COR-L47 (cell line): ENCODE data around the gene RANBP3.
A peak's percentile ranks its signal among the peaks of the same experiment; 100 is the strongest.

Source experiments
- DNase-seq: peaks from one replicate; lab custom pipeline; 2025; lab: John Stamatoyannopoulos, UW

RANBP3 gene

GRCh38 chr19:5925830-5926427, 52.0 kb downstream of the RANBP3 start:
- DNase-seq, result no peak

GRCh38 chr19:5923356-5923755, 54.6 kb downstream of the RANBP3 start:
- DNase-seq, result no peak

DNA sequence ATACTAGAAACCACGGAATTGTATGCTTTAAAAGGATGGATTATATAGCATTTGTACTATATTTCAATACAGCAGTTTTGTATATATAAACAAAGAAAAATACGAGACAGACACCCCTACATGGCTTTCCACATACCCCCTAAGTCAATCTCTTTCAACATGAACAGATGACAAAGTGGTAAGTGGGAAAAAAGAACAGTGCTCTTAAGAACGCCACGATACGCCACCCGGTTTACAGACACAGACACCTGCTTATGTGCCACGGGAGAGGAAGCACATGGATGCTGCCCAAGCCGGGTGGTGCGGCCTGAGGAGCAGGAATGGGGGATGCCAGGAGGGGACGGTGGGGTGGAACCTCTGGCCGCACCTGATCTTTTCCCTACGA, 55.8 kb downstream of the RANBP3 start:
- no peak for DNase-seq

- DNase-seq, result no peak
These were observed 56.3 kb downstream of the RANBP3 start for GRCh38 chr19:5921516-5922160.

DNA sequence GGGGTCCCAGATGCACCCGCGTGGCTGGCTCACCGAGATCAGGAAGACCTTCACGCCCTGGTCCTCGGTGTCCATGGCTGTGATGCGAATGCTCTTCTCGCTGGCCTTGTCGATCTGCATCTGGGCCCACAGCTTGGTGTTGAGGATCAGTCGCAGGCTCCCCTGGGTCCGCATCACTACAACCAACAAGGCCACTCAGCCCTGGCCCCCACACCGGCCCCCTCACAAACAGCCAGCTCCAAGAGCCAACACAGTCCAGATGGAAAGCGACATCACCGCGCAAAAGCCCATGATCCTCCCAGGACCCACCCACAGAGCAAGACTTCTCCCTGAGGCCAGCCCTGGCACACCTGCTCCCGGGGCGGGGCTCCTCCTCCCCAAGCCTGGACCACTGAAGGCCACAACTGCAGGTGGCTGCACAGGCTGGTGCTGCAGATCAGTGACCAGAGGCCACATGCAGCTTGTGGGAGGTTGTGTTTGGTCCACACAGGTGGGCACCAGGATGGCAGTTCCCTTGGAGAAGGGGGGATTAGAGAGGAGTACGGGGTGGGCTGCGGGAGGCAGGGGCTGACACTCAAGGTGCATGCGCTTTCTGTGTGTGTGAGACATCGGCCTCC, 59.4 kb downstream of the RANBP3 start:
- DNase-seq, result no peak

DNA sequence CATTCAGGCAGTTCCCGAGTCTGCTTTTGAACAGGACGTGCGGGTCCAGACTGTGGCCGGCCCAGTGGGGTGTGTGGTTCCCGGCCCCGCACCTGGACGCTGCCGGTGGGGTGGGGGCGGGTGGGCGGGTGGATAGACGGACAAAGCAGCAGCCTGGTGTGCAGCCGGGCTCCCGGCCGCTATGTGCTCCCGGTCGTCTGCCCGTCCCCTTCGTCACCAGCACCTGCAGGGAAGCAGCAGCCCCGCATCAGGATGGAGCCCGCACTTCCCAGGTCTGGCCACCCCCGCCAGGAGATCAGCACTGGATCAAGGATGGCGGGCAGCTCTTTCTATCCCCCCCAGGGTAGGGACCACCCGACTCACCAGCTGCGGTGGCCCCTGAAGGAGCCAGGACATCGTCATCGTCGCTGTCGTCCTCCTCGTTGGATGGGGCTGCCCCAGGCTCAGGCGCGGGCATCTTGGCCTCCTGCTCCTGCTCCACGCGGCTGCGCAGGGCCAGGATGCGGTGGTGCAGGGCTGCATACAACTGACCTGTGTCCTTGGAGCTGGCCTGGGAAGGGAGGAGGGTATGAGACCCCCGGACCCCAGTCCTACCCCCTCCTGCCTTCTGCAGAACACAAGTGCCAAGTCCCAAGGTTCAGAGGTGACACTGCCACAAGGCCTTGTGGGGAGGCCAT, 60.4 kb downstream of the RANBP3 start:
- no peak for DNase-seq

DNA sequence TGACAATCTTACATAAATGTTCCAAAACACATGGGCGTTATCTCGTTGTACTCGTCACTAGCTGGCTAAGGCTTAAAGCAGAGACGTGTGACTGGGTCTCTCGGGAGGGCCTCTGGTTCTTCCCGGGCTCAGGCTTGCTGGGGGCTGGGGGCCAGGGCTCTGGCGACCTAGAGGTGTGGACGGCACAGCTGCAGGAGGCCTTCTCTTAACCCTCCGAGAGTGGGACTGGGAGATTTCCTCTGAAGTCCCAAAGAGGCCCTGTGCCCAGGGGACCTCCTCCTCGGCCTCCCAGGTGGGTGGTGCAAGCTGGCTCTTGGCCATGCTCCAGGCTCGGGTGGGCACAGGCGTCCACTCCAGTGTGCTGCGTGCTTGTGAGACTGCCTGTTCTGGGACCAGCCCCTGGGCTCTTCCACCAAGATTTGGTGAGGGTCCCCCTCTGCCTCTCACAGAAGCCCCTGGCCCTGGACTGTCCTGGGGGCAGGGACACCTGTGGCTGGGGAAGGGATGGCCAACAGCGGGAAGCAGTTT, 61.7 kb downstream of the RANBP3 start:
- no peak for DNase-seq

DNA sequence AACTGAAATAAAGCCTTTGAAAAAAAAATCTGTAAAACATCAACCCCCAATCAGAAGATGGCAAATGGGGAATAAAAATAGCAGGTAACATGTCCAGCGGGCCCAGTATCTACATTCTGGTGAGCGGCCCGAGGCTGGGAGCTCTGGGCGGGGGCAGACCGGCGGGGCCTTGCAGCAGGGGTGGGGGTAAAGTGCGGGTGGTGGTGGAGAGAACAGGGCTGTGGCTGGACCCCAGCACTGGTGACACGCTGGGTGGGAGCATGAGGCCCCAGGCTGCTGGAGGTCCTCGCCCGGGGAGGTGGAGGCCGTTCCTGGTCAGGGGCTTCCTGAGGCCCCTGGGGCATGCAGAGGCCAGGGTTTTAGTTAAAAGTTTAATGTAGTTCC, 62.2 kb downstream of the RANBP3 start:
- DNase-seq, result no peak

DNA sequence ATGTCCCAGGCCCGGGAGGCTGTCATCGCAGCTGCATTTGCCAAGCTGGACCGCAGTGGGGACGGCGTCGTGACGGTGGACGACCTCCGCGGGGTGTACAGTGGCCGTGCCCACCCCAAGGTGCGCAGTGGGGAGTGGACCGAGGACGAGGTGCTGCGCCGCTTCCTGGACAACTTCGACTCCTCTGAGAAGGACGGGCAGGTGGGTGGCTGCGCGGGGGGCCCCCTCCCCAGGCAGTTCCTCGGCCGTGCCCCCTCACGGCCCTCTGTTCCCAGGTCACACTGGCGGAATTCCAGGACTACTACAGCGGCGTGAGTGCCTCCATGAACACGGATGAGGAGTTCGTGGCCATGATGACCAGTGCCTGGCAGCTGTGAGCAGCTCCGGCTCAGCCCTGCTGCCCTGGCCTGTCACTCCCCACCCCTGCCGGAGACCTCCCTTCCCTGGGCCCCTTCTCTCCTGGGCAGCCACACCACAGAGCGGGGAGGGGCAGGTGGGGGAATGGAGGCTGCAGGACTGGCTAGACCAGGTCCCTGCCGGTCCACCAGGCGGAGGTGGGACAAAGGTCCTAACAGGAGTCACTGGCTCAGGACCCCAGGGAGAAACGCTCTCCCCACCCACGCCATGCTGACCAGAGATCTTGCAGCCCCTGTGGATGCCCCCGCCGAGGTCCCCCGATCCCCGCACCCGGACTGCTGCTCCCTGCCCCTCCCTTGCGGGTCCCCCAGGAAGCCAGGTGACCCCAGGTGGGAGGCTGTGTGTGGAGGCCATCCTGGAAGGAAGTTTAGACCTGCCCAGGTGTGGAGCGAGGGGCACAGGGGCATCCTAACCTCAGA, 62.8 kb downstream of the RANBP3 start:
- DNase-seq, result no peak

DNA sequence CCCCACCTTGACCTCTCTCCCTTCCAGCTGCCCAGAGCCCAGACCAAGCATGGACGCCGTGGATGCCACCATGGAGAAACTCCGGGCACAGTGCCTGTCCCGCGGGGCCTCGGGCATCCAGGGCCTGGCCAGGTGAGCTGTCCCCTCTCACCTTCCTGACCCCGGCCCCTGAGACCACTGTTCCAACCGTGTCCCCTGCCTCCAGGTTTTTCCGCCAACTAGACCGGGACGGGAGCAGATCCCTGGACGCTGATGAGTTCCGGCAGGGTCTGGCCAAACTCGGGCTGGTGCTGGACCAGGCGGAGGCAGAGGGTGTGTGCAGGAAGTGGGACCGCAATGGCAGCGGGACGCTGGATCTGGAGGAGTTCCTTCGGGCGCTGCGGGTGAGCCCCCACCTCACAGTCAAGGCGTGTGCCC, 63.6 kb downstream of the RANBP3 start:
- DNase-seq, result no peak

DNA sequence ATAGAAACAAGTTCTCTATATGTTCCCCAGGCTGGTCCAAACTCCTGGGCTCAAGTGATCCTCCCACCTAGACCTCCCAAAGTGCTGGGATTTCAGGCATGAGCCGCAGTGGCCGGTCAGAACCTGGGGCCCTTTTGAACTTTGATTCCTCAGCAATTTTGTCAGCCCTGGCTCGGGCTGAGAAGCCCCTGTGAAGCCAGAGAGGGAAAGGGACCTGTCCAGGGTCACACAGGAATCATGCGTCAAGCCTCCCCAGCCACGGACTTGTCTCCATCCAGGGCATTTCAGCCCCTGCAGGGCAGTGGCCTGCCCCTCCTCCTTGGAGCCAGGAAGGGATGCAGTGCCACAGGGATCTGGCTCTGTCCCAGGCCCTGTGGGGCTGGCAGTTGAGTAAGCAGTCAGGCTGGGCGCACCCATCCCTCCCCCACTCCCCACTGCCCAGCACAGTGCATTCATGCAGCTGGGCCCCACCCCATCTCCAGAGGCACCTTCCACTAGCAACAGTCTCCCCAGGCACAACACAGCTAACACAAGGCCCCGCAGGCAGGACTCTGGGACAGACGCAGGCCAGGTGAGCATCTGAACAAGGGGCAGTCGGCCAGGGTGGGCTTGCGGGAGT, 64.1 kb downstream of the RANBP3 start, which contains the start of gene CAPS:
Gene CAPS (plus strand): TSS at position 516 of the 619 bp plus-strand sequence. CDS start 153 bp downstream, outside the sequence.
- no peak for DNase-seq

DNA sequence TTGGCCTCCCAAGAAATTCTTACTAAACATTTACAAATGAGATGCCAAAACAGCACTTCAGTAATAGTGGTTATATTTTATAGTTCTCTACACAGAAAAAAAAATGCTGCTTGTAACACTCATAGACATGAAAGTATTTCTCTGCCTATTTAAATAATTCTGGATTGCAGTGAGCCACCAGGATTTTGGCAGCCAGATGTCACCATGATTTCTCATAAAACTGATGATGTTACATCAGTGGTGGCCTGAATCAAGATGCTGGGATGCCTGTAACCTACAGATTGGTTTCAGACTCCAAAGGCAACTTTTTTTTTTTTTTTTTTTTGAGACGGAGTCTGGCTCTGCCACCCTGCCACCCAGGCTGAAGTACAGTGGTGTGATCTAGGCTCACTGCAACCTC, 66.6 kb downstream of the RANBP3 start:
- DNase-seq, result no peak

DNA sequence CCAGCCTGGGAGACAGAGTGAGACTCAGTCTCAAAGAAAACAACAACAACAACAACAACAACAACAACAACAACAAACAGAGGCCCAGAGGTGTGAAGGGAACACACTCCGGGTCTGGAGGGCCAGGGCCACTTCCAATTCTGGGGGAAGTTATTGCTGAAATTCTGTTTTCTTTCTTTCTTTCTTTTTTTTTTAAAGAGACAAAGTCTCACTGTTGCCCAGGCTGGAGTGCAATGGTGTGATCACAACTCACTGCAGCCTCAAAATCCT, 67.4 kb downstream of the RANBP3 start:
- DNase-seq, result no peak

GRCh38 chr19:5908773-5909442, 69.0 kb downstream of the RANBP3 start:
- no peak for DNase-seq

DNA sequence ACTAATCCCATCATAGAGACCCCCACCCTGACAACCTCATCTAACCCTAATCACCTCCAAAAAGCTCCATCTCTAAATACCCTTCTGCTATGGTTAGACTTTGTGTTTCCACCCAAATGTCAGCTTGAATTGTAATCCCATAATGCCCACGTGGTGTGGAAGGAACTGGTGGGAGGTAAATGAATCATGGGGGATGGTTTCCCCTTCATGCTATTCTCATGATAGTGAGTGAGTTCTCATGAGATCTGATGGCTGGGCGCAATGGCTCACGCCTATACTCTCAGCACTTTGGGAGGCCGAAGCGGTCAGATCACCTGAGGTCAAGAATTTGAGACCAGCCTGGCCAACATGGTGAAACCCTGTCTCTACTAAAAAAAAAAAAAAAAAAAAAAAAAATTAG, 70.7 kb downstream of the RANBP3 start:
- no peak for DNase-seq

- DNase-seq, result no peak
These were observed 72.7 kb downstream of the RANBP3 start for GRCh38 chr19:5905114-5905778.

DNA sequence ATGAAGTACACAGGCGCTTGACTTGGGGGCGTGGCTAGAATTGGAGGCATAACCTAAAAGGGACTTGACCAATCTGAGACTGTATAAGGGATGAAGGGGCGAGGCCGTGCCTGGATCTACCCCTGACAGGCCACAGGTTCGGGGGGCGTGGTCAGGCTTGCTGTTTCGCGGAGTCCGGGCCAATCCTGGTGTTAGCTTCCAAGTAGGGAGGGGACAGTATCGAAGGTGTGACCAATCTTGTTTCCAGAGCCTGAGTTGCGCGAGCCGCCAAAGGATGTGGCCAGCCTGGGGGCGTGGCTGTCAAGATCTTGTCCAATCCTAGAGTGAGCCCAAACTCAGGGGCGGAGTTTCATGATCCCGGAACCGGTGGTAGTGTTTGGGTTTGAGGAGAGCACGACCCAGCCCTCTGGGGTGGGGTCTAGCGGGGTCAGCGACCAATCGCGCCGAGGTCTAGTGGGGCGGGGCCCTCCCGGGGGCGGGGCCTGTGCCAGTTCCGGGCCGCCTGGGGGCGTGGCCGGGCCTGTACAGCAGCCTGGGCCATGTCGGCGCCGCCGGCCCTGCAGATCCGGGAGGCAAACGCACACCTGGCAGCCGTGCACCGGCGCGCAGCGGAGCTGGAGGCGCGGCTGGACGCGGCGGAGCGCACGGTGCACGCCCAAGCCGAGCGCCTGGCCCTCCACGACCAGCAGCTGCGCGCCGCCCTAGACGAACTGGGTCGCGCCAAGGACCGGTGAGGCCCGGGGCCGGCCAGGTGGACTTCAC, 73.4 kb downstream of the RANBP3 start, which contains the start of gene VMAC:
Gene VMAC (plus strand): TSS at position 521 of the 762 bp plus-strand sequence. CDS start 19 bp downstream, at position 540.
- DNase-seq, result peak; percentile 100

DNA sequence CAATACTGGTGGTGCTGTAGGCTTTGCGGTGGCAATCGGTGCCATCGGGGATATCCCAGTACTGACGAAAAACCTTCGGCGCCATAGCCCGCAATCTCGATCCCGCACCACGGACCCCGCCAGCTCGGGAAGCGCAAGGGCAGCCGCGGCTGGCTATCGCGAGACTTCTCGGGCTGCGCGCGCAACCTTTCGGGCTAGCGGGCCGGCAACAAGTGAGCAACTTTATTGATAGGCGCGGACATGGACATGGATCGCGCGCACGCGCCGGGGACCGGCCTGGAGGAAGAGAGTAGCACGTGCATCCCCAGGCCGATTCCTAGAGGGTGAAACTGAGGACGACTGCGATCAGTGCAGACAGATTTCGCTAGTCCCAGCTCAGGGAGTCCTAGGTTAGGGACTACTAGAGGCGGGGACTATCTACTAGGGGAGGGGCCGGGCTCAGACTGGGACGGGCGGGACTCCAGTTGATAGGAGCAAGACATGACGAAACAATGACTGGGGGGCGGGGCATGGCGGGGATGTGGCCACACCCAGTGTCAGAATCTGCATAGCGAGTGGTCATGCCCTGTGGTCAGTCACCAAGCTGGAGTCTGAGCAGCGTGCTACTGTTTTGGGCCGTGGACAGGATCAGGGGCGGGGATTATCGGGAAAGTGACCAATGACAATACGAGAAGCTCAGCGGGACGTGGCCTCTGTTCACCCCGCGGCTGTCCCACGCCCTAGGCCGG, 74.2 kb downstream of the RANBP3 start, which contains the start of gene NDUFA11:
Gene NDUFA11 (minus strand): TSS at position 167 of the 728 bp plus-strand sequence. CDS start 82 bp downstream, at position 85.
- DNase-seq, result peak; percentile 96
